ENCODE measurements around the gene SLC7A8.

- TF ChIP-seq CTCF (IDR thresholded peaks at IDR 0.05) (no peak), EZH2 (IDR thresholded peaks at IDR 0.05) (no peak), EZH2phosphoT487 (IDR thresholded peaks at IDR 0.05) (no peak)
Observed at GRCh38 chr14:23113431-23114119, 69.9 kb downstream of the SLC7A8 start.

Measured in neural progenitor cell (in vitro differentiated cells).